Measurements from ENCODE around the gene WDR75.
"Not testable (repeated sequence)": the region's sequence is repeated elsewhere in the genome, so short reads cannot be mapped to it uniquely, and the experiment has no call there.

Gene WDR75

DNA sequence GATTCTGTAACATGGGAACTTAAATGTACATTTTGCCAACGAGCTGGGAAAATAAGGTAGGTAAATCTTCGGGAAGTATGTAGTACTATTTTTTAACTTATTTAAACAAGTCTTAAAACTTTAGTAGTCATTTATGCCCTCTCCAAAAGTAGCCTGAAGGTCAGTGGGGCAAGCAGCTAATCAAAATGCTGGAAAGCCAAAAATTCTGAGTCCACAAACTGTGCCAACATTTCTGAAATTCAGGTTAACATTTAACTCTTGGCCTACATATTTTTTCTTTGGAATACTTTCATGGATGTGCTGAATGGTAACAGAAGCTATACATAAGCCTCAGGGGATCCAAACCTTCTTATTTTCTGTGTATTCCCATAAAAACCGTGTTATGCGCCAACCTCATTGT is 26.3 kb downstream of the WDR75 start:
- Histone ChIP-seq H3K4me3 (ENCODE audit: low read length in 2 of 2) (no peak overlapping the region), H2BK15ac (ENCODE audit: low read length) (no peak overlapping the region), H3K9ac (ENCODE audit: low read depth, low read length, poor library complexity) (no peak overlapping the region), H3K27ac (replicated peaks; ENCODE audit: low read length) (no peak overlapping the region), H4K8ac (ENCODE audit: low read depth, low read length) (no peak overlapping the region), H3K18ac (ENCODE audit: low read length) (no peak overlapping the region), H3K4me1 (ENCODE audit: control insufficient read depth in 2 of 2, insufficient read depth in 1 of 2, low read depth in 1 of 2, low read length in 2 of 2) (no peaks in the 10 kb centered on the region), H3K36me3 (replicated peaks in 1 of 2; ENCODE audit: control insufficient read depth in 2 of 2, insufficient read depth in 2 of 2, low read length in 2 of 2) (peaks cover 15 to 100% of the 10 kb centered on the region in 2 donors), H3K79me1 (ENCODE audit: low read depth, low read length) (no peaks in the 10 kb centered on the region), H2BK12ac (ENCODE audit: low read length) (no peak overlapping the region), H2AFZ (ENCODE audit: low read length) (no peak overlapping the region), H3K27me3 (ENCODE audit: control insufficient read depth in 3 of 3, insufficient read depth in 3 of 3, low read depth in 1 of 3, low read length in 3 of 3) (no peaks in the 10 kb centered on the region), H2BK120ac (ENCODE audit: low read depth, low read length) (no peak overlapping the region), H3K14ac (ENCODE audit: low read length) (no peak overlapping the region), H4K91ac (ENCODE audit: low read depth, low read length, poor library complexity) (no peak overlapping the region), H3K4ac (ENCODE audit: low read length) (no peak overlapping the region), H3K9me3 (replicated peaks in 1 of 2; ENCODE audit: control insufficient read depth in 2 of 2, insufficient read depth in 1 of 2, low read depth in 1 of 2, low read length in 2 of 2) (no peaks in the 10 kb centered on the region), H2BK5ac (ENCODE audit: low read length) (no peak overlapping the region), H3K4me2 (ENCODE audit: insufficient read depth, low read length, poor library complexity, severe bottlenecking) (no peak overlapping the region), H2AK5ac (ENCODE audit: low read depth, low read length) (no peak overlapping the region), H3K23ac (ENCODE audit: low read depth, low read length, poor library complexity) (no peak overlapping the region)
- no peak for DNase-seq (ENCODE audit: low spot score)
- no CpG with 5 or more reads among the region's 4 CpGs for WGBS, 2 donors (ENCODE audit: extremely low coverage in 2 of 2, insufficient read length in 2 of 2, insufficient replicate concordance in 1 of 2)

DNA sequence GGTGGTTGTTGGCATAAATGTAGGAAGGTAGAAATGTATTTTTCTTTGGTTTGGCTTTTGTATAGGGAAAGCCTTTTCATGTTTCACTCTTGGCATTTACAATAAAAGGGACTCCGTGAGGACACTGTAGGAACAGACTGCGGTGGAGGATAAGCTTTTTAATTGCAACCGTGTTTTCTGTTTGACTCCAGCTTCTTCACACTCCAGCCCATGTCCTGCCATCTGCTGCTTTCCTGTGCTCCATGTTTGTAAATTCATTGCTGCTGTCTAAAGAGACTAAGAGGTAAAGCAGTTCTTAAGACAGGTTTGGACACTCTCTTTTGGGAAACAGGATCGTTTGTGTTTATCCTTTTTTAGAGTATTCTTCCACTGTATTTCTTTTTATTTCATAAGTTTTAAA is 33.3 kb downstream of the WDR75 start:
- no peak overlapping the region for H3K23ac ChIP-seq (ENCODE audit: low read depth, low read length, poor library complexity)
- no peak overlapping the region for H3K4me2 ChIP-seq (ENCODE audit: insufficient read depth, low read length, poor library complexity, severe bottlenecking)
- no peak overlapping the region for H3K9ac ChIP-seq (ENCODE audit: low read depth, low read length, poor library complexity)
- no peak overlapping the region for H2BK12ac ChIP-seq (ENCODE audit: low read length)
- H2BK15ac ChIP-seq (ENCODE audit: low read length): no peak overlapping the region
- H3K4me3 ChIP-seq (ENCODE audit: low read length in 2 of 2): no peak overlapping the region
- no peak overlapping the region for H2BK120ac ChIP-seq (ENCODE audit: low read depth, low read length)
- no peak overlapping the region for H3K4ac ChIP-seq (ENCODE audit: low read length)
- WGBS, 2 donors (ENCODE audit: extremely low coverage in 2 of 2, insufficient read length in 2 of 2, insufficient replicate concordance in 1 of 2): no CpG with 5 or more reads among the region's 4 CpGs
- H2BK5ac ChIP-seq (ENCODE audit: low read length): no peak overlapping the region
- H4K8ac ChIP-seq (ENCODE audit: low read depth, low read length): no peak overlapping the region
- no peaks in the 10 kb centered on the region for H3K9me3 ChIP-seq (replicated peaks in 1 of 2; ENCODE audit: control insufficient read depth in 2 of 2, insufficient read depth in 1 of 2, low read depth in 1 of 2, low read length in 2 of 2)
- no peak overlapping the region for H3K18ac ChIP-seq (ENCODE audit: low read length)
- H3K36me3 ChIP-seq (replicated peaks in 1 of 2; ENCODE audit: control insufficient read depth in 2 of 2, insufficient read depth in 2 of 2, low read length in 2 of 2): peaks cover 12 to 78% of the 10 kb centered on the region in 2 donors
- H2AFZ ChIP-seq (ENCODE audit: low read length): no peak overlapping the region
- no peak overlapping the region for H2AK5ac ChIP-seq (ENCODE audit: low read depth, low read length)
- no peaks in the 10 kb centered on the region for H3K27me3 ChIP-seq (ENCODE audit: control insufficient read depth in 3 of 3, insufficient read depth in 3 of 3, low read depth in 1 of 3, low read length in 3 of 3)
- H3K79me1 ChIP-seq (ENCODE audit: low read depth, low read length): no peaks in the 10 kb centered on the region
- DNase-seq (ENCODE audit: low spot score): no peak
- H4K91ac ChIP-seq (ENCODE audit: low read depth, low read length, poor library complexity): no peak overlapping the region
- no peak overlapping the region for H3K27ac ChIP-seq (replicated peaks; ENCODE audit: low read length)
- no peak overlapping the region for H3K14ac ChIP-seq (ENCODE audit: low read length)
- no peaks in the 10 kb centered on the region for H3K4me1 ChIP-seq (ENCODE audit: control insufficient read depth in 2 of 2, insufficient read depth in 1 of 2, low read depth in 1 of 2, low read length in 2 of 2)

DNA sequence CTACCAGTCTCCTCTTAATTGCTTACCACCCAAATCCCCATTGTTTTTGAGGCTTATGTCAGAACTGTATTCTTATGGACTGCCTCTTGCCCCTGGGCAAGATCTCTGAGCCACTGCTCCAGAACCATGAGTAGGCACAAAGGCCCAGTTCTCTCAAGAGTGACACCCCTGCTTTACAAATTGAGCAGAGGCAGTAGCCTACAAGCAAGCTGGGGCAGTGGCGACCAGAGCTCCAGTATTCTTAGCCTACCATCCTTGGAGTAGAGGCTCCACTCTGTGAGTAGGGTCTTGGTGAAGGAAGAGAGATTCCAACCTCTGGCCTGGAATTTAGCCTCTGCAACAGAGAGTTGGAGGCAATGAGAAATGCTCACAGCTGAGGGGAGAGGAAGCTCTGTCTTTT is 36.5 kb downstream of the WDR75 start:
- H3K4me2 ChIP-seq (ENCODE audit: insufficient read depth, low read length, poor library complexity, severe bottlenecking): no peak overlapping the region

DNA sequence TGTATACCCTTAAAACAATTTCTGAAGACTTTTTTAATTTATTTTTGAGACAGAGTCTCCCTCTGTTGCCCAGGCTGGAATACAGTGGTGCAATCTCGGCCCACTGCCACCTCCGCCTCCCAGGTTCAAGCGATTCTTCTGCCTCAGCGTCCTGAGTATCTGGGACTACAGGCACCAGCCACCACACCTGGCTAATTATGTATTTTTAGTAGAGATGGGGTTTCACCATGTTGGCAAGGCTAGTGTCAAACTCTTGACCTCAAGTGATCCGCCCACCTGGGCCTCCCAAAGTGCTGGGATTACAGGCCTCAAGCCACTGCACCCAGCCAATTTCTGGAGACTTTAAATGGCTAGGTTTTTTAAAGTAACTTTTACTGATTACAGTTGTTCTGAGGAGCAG is 37.0 kb downstream of the WDR75 start:
- H3K27me3 ChIP-seq (ENCODE audit: control insufficient read depth in 3 of 3, insufficient read depth in 3 of 3, low read depth in 1 of 3, low read length in 3 of 3); H4K91ac ChIP-seq (ENCODE audit: low read depth, low read length, poor library complexity); H3K4ac ChIP-seq (ENCODE audit: low read length); H2AK5ac ChIP-seq (ENCODE audit: low read depth, low read length); H3K9ac ChIP-seq (ENCODE audit: low read depth, low read length, poor library complexity); H3K18ac ChIP-seq (ENCODE audit: low read length); H3K27ac ChIP-seq (replicated peaks; ENCODE audit: low read length); H2BK5ac ChIP-seq (ENCODE audit: low read length); H2AFZ ChIP-seq (ENCODE audit: low read length); H3K79me1 ChIP-seq (ENCODE audit: low read depth, low read length); H3K23ac ChIP-seq (ENCODE audit: low read depth, low read length, poor library complexity); H2BK12ac ChIP-seq (ENCODE audit: low read length); H3K4me1 ChIP-seq (ENCODE audit: control insufficient read depth in 2 of 2, insufficient read depth in 1 of 2, low read depth in 1 of 2, low read length in 2 of 2); H2BK15ac ChIP-seq (ENCODE audit: low read length); H3K4me3 ChIP-seq (ENCODE audit: low read length in 2 of 2); H4K8ac ChIP-seq (ENCODE audit: low read depth, low read length); DNase-seq (ENCODE audit: low spot score); H3K4me2 ChIP-seq (ENCODE audit: insufficient read depth, low read length, poor library complexity, severe bottlenecking); H3K14ac ChIP-seq (ENCODE audit: low read length); H3K9me3 ChIP-seq (replicated peaks in 1 of 2; ENCODE audit: control insufficient read depth in 2 of 2, insufficient read depth in 1 of 2, low read depth in 1 of 2, low read length in 2 of 2); H2BK120ac ChIP-seq (ENCODE audit: low read depth, low read length): not testable (repeated sequence)
- no CpG with 5 or more reads among the region's 5 CpGs for WGBS, 2 donors (ENCODE audit: extremely low coverage in 2 of 2, insufficient read length in 2 of 2, insufficient replicate concordance in 1 of 2)
- H3K36me3 ChIP-seq (replicated peaks in 1 of 2; ENCODE audit: control insufficient read depth in 2 of 2, insufficient read depth in 2 of 2, low read length in 2 of 2): peaks cover 9 to 40% of the 10 kb centered on the region in 2 donors

More for the DNA sequence above, 36.5 kb downstream of the WDR75 start:
- Histone ChIP-seq H2AFZ (ENCODE audit: low read length) (no peak overlapping the region), H2BK15ac (ENCODE audit: low read length) (no peak overlapping the region), H3K36me3 (replicated peaks in 1 of 2; ENCODE audit: control insufficient read depth in 2 of 2, insufficient read depth in 2 of 2, low read length in 2 of 2) (peaks cover 9 to 46% of the 10 kb centered on the region in 2 donors), H4K91ac (ENCODE audit: low read depth, low read length, poor library complexity) (no peak overlapping the region), H4K8ac (ENCODE audit: low read depth, low read length) (no peak overlapping the region), H3K23ac (ENCODE audit: low read depth, low read length, poor library complexity) (no peak overlapping the region), H2BK5ac (ENCODE audit: low read length) (no peak overlapping the region), H3K18ac (ENCODE audit: low read length) (no peak overlapping the region), H2BK12ac (ENCODE audit: low read length) (no peak overlapping the region), H3K14ac (ENCODE audit: low read length) (no peak overlapping the region), H3K9ac (ENCODE audit: low read depth, low read length, poor library complexity) (no peak overlapping the region), H3K4ac (ENCODE audit: low read length) (no peak overlapping the region), H2BK120ac (ENCODE audit: low read depth, low read length) (no peak overlapping the region), H3K9me3 (replicated peaks in 1 of 2; ENCODE audit: control insufficient read depth in 2 of 2, insufficient read depth in 1 of 2, low read depth in 1 of 2, low read length in 2 of 2) (no peaks in the 10 kb centered on the region), H3K4me3 (ENCODE audit: low read length in 2 of 2) (no peak overlapping the region), H3K4me1 (ENCODE audit: control insufficient read depth in 2 of 2, insufficient read depth in 1 of 2, low read depth in 1 of 2, low read length in 2 of 2) (no peaks in the 10 kb centered on the region), H3K27ac (replicated peaks; ENCODE audit: low read length) (no peak overlapping the region), H3K79me1 (ENCODE audit: low read depth, low read length) (no peaks in the 10 kb centered on the region), H3K27me3 (ENCODE audit: control insufficient read depth in 3 of 3, insufficient read depth in 3 of 3, low read depth in 1 of 3, low read length in 3 of 3) (no peaks in the 10 kb centered on the region), H2AK5ac (ENCODE audit: low read depth, low read length) (no peak overlapping the region)
- DNase-seq (ENCODE audit: low spot score): no peak
- no CpG with 5 or more reads among the region's 1 CpG for WGBS, 2 donors (ENCODE audit: extremely low coverage in 2 of 2, insufficient read length in 2 of 2, insufficient replicate concordance in 1 of 2)
